ENCODE results near the gene PDE4A.

- no peak for TF ChIP-seq YY1 (IDR thresholded peaks at IDR 0.05; ENCODE audit: low read depth, low read length)
- TF ChIP-seq CTCF (IDR thresholded peaks at IDR 0.05; ENCODE audit: control extremely low read depth in 1 of 3, insufficient read depth in 1 of 3, low read depth in 1 of 3, low read length in 3 of 3) = no peak
- no peak for TF ChIP-seq EGR1 (IDR thresholded peaks at IDR 0.05; ENCODE audit: borderline replicate concordance, low read depth, low read length)
Measured at GRCh38 chr19:10418485-10419199, 1.7 kb upstream of the PDE4A start.

All from H1 (cell line).